Measurements from ENCODE around the gene LRIG1.

Gene LRIG1

GRCh38 chr3:66378256-66378655 lies 122.6 kb downstream of the LRIG1 start:
- FAIRE-seq (no peak), DNase-seq (ENCODE audit: insufficient read length, low spot score) (no peak)
- peak; percentile 40 for TF ChIP-seq CTCF (IDR thresholded peaks at IDR 0.05; ENCODE audit: insufficient read depth, missing control alignments)

GRCh38 chr3:66377800-66378199 lies 123.0 kb downstream of the LRIG1 start:
- FAIRE-seq = no peak
- DNase-seq (ENCODE audit: insufficient read length, low spot score) = no peak
- TF ChIP-seq CTCF (IDR thresholded peaks at IDR 0.05; ENCODE audit: insufficient read depth, missing control alignments) = no peak

GRCh38 chr3:66376568-66376967 lies 124.3 kb downstream of the LRIG1 start:
- no peak for TF ChIP-seq CTCF (IDR thresholded peaks at IDR 0.05; ENCODE audit: insufficient read depth, missing control alignments)
- DNase-seq (ENCODE audit: insufficient read length, low spot score) (no peak), FAIRE-seq (no peak)

GRCh38 chr3:66372681-66373350 lies 128.0 kb downstream of the LRIG1 start:
- no peak for TF ChIP-seq CTCF (IDR thresholded peaks at IDR 0.05; ENCODE audit: insufficient read depth, missing control alignments)
- DNase-seq (ENCODE audit: insufficient read length, low spot score) (no peak), FAIRE-seq (no peak)

- DNase-seq (ENCODE audit: insufficient read length, low spot score) (no peak), FAIRE-seq (no peak)
- no peak for TF ChIP-seq CTCF (IDR thresholded peaks at IDR 0.05; ENCODE audit: insufficient read depth, missing control alignments)
These were observed 129.4 kb downstream of the LRIG1 start for GRCh38 chr3:66371432-66371831.

GRCh38 chr3:66370179-66370578 lies 130.6 kb downstream of the LRIG1 start:
- no peak for TF ChIP-seq CTCF (IDR thresholded peaks at IDR 0.05; ENCODE audit: insufficient read depth, missing control alignments)
- FAIRE-seq (no peak), DNase-seq (ENCODE audit: insufficient read length, low spot score) (no peak)

- no peak for TF ChIP-seq CTCF (IDR thresholded peaks at IDR 0.05; ENCODE audit: insufficient read depth, missing control alignments)
- DNase-seq (ENCODE audit: insufficient read length, low spot score) (no peak), FAIRE-seq (no peak)
These were observed 132.8 kb downstream of the LRIG1 start for GRCh38 chr3:66367979-66368378.

Data from D721Med (cell line).